ENCODE results near the gene RNF166.
A peak's percentile ranks its signal among the peaks of the same experiment; 100 is the strongest.
"Not testable (repeated sequence)": the region's sequence is repeated elsewhere in the genome, so short reads cannot be mapped to it uniquely, and the experiment has no call there.

RNF166 gene

DNA sequence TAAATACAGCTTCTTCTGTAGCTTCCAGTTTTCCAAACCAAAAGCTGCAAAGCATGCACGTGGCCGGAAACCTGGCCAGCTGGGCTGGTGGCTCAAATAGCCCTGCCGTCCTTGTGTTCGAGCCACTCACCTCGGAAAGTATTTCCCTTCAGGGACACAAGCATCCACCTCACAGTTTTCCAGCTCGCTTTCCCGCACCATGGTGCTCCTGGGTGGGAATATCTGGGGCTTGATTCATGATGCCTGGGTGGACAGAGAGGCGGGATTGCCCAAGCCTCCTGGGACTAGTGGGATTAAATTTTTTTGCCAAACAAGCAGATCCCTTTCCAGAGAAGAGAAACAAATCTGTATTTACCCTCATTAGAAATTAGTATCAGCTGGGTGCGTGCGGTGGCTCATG is 36.2 kb downstream of the RNF166 start:
- no peak for DNase-seq

DNA sequence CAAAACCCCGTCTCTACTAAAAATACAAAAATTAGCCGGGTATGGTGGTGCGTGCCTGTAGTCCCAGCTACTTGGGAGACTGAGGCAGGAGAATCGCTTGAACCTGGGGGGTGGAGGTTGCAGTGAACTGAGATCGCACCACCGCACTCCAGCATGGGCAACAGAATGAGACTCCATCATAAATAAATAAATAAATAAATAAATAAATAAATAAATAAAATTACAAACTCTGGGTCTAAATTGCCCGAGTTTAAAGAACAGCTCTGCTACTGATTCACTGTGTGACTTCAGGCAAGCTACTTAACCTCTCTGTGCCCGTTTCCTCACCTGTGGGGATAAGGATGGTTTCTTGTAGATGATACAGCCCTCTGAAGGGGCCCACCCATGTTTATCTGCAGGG is 36.7 kb downstream of the RNF166 start:
- DNase-seq: not testable (repeated sequence)

DNA sequence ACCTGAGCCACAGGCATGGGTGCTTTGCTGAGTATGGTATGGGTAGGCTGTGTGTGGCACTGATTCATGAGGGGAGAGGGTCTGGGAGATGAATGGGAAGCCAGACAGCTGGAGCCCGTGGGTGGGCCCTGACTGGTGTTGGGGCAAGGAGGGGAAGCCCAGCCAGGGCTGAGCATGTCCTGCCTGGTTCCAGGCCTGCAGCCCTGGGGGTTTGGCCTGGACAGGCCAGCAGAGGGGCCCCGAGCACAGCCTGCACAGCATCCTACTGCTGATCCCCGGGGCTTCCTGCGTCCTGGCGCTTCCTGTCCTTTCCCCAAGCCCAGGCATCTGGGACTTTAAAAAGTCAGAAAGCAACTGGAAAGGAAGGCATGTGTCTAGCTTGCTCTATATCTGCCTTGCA is 38.7 kb downstream of the RNF166 start:
- no peak for DNase-seq

DNA sequence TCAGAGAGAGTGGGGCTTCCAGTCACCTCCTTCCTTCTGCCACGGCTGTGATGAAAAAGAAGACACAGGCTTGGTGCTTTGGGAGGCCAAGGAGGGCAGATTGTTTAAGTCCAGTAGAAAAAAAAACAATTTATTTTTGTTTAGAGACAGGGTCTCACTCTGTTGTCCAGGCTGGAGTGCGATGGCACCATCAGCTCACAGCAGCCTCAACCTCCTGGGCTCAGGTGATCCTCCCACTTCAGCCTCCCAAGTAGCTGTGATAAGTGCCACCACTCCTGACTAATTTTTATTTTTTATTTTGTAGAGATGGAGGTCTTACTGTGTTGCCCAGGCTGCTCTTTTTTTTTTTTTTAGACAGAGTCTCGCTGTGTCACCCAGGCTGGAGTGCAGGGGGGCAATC is 40.6 kb downstream of the RNF166 start:
- no peak for DNase-seq

DNA sequence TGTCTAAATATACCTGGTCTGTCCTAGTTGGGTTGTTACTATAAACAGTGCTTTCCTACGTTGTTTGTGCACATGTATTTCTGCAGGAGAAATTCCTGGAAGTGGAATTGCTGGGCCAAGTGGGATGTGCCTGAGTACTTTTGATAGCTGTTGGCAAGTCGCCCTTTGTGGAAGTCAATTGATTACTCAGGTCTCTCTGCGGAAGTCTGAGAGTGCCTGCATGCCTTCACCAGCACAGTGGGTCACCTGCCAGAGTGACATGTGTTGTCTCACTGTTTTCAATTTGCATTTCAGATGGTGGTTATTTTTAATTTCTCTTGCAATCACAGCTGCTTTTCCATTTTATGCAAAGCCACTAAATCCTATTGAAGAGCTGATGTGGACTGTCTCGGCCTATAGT is 41.1 kb downstream of the RNF166 start:
- DNase-seq: no peak

DNA sequence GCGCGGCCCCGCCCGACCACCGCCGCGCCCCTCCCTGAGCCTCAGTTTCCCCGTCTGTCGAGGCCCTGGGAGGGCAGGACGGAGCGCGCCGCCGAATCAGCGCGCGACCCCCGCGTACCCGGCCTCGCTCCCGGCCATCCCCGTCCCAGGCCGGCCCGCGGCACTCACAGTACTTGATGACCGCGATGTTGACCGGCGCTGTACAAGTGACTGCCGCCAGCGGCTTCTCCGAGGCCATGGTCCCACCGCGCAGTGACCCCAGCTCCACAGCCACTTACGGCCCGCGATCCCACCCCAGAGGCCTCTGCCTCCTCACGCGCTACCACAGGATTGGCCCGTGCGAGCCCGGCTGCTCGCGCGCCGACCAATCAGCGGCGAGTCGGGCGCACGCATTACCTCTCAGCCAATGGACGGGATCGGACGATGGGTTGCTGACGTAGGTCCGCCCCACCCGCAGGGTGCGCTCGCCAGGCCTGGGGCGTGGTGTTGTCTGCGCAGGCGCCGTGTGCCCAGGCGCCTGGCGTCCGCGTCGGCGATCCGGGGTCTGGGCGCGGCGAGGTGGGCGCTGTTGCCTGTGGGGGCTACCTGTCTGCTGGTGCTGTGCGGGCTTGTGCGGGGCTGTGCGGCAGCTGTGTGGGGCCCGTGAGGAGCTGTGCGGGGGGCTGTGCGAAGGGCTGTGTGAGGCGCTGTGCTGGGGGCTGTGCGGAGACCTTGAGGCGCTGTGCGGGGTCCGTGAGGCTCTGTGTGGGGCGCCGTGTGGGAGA is 43.2 kb downstream of the RNF166 start, which contains the start of gene MVD:
TSS of gene MVD (minus strand) at position 249 of the 764 bp plus-strand sequence. CDS start at position 238, 11 bp downstream.
- peak; percentile 94 for DNase-seq

DNA sequence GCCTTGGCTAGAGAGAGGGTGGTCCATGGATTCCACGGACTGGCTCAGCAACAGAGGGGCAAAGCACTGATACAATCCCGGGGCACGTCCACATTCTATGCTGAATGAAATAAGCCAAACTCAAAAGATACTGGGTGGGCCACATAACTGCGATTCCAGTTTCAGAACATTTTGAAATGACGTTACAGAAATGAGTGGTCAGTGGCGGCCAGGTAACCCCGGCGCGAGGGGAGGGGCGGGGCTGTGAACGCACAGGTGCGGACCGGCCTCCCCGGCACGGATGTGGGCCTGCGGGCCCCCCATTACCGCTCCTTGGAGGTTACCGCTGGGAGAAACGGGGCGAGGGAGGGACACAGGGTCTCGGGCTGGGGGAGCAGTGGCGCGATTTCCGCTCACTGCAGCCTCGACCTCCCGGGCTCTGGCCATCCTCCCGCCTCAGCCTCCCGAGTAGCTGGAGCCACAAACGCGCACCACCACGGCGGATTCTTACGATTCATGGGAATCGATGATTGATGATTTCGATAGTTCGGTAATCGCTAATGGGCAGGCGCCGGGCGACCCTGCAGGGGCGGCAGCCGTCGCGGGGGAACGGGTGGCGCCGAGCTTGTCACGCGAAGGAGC is 43.9 kb downstream of the RNF166 start:
- no peak for DNase-seq

DNA sequence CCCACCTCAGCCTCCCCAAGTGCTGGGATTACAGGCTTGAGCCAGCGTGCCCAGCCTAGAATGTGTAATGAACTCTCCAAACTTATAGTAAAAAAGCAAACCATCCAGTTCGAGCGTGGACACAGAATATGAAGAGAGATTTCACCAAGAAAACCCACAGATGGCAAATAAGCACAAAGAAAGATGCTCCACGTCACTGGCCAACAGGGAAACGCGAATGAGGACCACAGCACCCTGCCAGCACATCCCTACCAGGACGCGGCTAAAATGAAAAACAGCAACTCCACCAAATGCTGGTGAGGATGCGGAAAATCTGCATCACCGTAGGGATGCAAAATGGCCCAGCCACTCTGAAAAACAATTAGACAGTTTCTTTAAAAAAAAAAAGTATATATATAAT is 44.7 kb downstream of the RNF166 start:
- DNase-seq: no peak

DNA sequence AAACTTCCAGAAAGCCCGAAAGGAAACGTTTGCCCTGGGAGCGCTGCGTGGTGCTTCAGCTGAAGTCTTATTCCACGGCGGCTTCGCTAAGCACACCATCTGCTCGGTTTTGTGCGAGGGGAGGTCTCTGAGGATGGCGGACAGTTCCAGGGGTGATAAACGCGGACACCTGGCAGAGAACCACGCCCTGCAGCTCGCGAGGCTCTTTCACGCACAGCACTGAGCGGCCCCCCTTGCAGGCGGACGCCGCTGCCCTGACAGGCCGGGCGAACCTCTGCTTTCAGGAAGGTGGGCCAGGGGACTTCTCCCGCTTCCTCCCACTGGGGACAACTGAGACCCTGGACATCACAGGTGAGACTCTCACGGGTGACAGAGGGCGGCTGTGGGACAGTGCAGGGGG is 47.0 kb downstream of the RNF166 start:
- no peak for DNase-seq

DNA sequence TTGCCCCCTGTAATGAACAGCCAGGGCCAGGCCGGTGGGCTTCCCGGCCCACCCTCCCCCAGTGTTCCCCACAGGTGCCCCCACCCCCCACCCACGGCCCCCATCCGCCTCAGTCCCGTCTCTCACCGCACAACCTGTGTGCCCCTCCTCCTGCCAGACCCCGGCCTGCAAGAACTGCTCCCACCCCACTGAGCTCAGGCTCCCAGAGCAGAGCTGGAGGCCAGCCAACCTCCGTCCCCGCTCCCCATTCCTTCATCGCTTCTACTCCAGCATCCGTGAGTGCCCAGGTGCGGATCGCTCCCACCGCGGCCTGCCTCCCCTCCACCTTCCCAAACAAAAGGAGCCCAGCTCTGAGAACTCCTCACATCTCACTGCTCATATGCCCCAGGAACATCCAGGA is 47.5 kb downstream of the RNF166 start:
- no peak for DNase-seq

DNA sequence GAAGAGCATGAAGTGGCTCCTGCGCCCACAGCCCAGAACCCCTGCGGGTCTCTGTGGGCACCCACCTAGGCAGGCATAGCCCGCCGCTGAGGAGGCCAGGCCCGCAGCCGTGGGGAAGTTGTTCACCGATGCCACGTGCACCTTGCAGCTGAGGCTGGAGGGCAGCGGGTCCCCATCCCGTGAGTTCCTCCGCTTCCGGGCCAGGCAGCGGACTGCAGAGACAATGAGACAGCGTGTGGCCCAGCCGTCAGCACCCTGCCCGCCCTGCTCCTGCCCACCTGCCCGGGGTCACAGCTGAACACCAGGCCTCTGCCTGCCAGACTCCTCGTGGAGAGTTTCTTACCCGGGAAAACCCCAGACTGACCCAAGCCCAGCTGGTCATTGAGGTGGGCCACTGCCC is 48.8 kb downstream of the RNF166 start:
- no peak for DNase-seq

DNA sequence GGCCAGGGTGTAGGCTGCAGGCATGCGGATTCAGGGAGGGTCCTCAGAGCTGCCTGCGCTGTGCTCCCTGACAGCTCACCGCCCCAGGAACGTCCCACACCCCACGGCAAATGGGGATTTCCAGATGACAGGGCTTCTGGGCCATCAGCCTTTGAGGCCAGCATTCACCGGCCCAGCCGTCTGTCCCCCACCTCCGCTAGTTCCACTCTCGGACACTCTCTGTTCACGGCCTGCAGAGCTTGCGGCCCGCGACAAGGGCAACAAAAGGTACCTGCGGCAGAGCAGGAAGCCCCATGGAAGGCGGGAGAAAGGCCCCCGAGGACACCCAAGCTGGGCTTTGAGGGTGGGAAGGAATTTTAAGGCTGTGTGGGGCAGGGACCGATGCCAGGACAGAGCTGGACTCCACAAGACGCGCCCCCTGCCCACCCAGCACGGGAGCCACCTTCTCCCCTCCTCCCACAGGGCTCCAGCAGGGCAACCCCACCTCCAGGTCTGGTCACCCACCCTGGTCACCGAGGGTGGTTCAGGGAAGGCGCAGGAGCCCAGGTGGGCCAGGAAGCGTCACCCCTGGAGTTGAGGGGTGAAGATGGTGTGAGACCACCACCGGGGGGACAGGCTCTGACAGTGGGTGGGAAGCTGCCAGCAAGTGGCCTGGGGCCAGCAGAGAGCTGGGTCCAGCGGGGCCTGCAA is 49.8 kb downstream of the RNF166 start:
- DNase-seq: no peak

DNA sequence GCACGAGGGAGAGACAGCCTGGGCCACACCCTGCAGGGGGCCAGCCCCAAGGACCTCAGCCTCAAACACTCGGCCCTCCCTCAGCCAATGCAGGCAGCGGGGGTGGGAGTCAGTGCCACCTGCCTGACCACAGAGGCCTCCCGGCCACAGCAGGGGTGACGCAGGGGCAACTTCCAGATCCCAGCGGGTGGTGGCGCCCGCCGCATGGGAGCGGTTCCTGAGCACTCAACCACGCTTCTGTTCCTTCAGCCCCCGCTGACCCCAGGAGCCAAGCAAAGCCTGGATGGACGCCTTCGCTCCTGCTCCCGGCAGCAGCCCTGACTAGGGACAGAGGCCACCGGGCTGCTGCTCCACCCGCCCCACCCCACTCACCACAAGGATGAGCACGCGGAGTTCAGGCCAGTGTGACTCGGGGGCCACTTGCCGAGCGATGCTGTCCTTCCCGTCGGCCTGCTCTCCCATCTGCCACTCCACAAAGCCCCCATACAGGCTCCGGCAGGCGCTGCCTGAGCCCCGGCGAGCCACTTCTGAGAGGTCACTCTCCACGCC is 50.4 kb downstream of the RNF166 start:
- no peak for DNase-seq

DNA sequence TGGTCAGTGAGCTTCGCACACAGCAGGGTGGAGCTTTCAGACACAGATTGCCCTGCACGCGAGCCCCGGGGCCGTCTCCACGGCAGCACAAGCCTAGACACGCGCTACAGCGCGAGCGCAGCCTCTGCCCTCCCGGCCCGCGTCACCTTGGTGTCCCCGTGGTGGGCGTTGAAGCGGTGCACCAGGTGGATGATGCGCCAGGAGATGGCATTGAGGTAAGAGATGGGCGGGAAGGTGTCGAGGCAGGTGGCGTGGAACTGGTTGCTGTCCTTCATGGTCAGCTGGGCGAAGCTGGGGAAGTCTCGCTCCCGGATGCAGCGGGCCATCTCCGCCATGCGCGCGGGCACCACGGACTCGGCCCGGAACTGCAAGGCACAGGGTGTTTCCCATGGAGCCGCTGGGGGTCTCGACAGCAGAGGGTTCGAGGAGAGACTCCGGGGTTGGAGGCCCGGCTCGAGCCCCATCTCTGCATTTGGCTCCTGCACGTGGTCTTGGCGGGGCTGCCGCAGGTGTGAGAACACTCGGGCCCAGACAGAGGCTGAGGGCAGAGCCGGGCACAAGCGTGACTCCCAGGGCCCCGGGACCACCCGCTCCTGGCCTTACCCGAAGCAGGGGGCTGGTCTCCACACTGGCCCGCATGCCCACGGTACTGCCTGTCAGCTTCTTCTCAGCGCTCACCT is 51.0 kb downstream of the RNF166 start:
- DNase-seq: no peak

DNA sequence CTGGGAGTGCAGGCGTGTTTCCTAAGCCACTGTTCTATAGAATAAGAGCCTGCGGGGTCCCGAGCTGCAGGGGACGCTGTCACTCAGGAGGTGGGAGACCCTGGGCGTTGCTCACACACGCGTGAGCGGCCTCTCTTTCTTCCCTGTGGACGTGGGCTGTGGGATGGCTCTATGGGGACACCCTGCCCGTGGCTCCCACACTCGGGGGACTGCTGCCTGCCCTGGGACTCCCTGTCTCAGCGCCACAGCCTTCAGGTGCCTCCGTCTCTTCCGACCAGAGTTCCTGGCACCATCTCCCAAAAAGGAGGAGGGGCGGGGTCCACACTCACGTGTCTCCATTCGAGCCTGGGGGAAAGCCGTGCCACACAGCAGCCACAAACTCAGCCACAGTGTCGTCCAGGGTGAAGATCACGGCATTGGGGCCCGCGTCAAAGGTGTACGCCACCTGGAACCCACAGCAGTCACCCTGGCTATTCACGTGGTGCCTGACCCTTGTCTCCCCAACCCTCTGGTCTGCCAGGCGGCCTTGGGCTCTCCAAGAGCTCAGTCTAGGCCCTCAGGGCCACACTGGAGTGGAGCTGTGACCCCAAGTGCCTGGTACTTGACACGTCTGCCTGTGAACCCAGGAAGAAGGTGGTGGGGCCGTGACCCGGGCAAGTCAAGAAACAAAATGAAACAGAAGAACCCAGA is 51.7 kb downstream of the RNF166 start:
- DNase-seq: no peak

DNA sequence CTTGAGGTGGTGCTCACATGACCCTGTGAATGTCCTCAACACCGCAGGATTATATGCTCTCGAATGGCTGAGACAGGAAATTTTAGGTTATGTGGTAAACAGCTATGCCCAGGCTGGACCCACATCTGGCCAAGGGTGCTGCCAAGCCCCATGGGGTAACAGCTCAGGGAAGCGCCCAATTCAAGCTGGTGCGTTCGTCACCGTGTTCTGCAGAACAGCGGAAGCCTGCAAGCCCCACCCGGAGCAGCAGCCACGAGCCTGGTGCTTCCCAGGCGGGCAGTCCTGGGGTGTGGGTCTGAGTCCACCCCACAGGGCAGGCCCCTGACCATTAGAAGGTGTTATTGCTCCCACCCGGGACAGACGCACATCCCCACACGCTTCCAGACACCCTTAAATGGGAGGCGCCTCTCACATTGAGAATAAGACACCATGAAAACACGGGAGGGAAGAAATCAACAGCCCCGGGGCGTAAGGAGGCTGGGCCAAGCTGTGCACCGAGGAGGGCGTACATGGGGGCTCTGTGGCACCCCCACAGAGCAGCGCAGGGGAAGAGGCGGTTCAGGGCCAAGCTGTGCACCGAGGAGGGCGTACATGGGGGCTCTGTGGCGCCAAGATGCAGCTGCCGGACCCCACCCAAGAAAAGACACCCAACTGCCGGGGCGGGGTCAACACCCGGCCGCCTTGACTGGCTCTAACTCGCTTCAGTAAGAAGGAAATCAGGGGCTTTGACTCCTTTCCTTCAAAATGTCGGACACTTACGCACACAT is 52.4 kb downstream of the RNF166 start:
- no peak for DNase-seq

DNA sequence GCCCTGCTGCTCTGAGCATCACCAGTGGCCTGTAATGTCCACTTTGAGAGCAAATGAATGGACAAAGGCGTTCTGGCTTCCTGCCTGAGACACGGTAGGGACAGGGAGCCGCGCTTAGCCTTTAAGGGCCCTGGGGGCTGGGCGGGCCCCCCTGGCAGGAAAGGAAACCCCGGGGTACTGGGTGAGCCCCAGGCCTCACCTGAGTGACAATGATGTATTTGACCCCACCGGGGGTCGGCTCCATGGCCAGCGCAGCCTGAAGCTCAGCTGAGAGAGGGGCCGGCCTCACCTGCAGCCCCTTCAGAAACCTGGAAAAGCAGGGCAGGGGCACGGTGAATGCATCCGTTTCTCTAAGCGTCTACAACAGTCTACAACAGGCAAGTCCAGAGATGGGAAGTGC is 53.1 kb downstream of the RNF166 start:
- no peak for DNase-seq

DNA sequence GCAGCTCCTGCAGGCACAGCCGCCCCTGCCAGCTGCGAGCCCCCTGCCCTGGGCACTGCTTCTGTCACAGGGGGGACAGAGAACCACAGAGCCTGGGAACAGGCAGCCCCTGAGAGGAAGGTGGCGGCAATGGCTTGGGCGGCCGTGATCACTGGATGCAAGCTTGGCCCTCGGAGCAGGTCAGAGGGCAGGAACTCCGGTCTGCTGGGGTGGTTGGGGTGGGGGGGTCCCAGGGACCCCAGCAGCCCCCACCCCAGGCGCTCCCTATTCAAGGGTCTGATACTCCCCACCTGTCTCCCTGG is 53.5 kb downstream of the RNF166 start:
- DNase-seq: no peak

DNA sequence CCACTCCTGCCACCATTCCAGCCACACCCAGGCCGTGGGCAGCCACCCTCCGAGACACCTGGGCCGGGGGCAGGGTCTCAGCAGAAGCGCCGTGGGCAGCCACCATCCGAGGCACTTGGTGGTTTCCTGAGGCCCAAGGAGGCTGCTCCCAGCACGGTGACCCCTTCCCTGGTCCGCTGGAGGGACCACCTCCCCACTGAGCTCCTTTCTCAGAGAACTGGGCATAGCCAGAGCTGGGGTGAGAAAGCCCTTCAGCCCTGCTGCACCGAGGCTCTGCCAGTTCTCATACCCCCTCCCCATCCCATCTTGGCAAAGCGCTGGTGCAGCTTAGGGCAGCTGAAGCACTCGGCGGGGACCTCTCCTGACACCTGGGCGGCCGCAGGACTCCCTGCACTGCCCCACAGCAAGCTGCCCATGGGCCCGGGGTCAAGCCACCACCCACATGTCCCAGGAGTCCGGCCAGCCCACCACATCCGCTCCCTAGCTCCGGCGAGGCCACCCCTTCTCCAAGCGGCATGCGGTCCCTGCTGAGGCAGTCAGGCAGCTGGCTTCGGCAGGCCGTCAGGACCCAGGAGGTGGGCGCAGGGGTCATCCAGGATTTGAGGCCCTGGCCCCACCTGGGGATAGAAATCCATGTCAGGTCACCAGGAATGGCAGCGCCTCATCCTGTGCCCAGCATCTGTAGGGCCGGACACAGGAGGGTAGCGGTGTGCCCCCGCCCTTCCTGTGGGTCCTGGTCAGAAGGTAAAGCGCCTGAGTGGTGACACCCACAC is 54.0 kb downstream of the RNF166 start:
- DNase-seq: no peak

DNA sequence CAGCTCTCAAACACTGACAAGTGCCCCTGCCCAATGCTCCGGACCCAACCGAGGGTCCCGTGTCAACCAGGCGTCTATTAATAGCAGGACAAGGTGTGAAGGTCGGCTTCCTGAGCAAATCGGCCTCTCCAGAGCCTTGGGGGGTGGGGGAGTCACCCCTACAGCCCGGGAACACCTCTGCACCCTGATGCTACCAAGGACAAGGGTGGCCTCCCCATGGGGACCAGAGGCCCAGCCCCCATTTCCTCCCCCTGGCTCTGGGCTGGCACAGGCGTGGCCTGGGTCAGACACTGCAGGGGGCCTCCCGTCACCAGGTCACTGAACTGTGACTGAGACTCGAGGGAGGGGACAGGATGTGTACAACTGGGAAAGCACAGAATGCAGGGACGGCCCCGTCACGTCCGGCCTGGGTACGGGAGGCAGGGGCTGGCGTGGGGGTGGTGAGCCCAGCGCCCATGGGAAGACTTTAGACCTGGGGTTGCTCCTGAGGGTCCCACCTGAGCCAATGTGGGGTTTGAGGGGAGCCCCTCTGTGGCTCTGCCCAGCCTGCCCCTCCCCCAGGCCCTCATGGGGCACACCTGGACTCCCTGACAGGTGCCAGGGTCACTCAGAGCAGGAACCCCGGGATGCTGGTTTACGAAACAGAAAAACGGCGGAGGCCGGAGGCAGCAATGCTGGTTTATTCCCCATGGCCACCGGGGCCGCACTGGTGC is 54.8 kb downstream of the RNF166 start:
- DNase-seq: peak; percentile 58
